Gastrocnemius medialis (tissue), 4 donors: ENCODE results near the gene ERAP2. TPM values are rescaled to one million over a fixed set of nuclear protein-coding genes. Genes with fewer than 3 reads are reported as not detected.
A peak's percentile ranks its signal among the peaks of the same experiment; 100 is the strongest.

ENCODE experiments used
- ATAC-seq, 2 donors: fragments of 150-250 bp; one replicate each; pipeline ENCODE4 v1.9.1; 2016
- DNase-seq, 2 donors: peaks; one replicate each; pipeline ENCODE4 v3.0.0-alpha.2; 2019
- H3K27ac ChIP-seq, 4 donors: fragments of 200-600 bp; sonication (generic); 1 replicate in 1 of 4; 2 replicates in 3 of 4; pipeline ENCODE4 v1.5.1; 2016 to 2018; ENCODE audit warnings: mild to moderate bottlenecking in 2 of 4, moderate library complexity in 1 of 4
- H3K27me3 ChIP-seq, 3 donors: fragments of 200-600 bp; sonication (generic) in 2 of 3; 1 replicate in 1 of 3; 2 replicates in 2 of 3; pipeline versions ENCODE4 v1.5.1 to v1.6.0; 2016 to 2019; ENCODE audit warnings: mild to moderate bottlenecking in 1 of 3, moderate library complexity in 1 of 3
- H3K36me3 ChIP-seq, 2 donors: fragments of 200-600 bp; sonication (generic) in 1 of 2; one replicate each; pipeline ENCODE4 v1.5.1; 2017 to 2018
- H3K4me1 ChIP-seq, 2 donors: fragments of 200-600 bp; sonication (generic) in 1 of 2; one replicate each; pipeline ENCODE4 v1.5.1; 2016 to 2017; ENCODE audit warnings: mild to moderate bottlenecking in 2 of 2
- H3K4me3 ChIP-seq, 4 donors: fragments of 200-600 bp; sonication (generic) in 3 of 4; 1 replicate in 1 of 4; 2 replicates in 3 of 4; pipeline ENCODE4 v1.5.1; 2016 to 2019; ENCODE audit warnings: mild to moderate bottlenecking in 2 of 4
- H3K9me3 ChIP-seq, 3 donors: fragments of 200-600 bp; sonication (generic) in 2 of 3; 1 replicate in 1 of 3; 2 replicates in 2 of 3; pipeline ENCODE4 v1.5.1; 2016 to 2019
- POLR2A ChIP-seq, 2 donors: fragments of 450-650 bp; IDR thresholded peaks; one replicate each; pipeline ENCODE4 v1.6.1; 2017; ENCODE audit warnings: antibody characterized with exemption in 2 of 2, mild to moderate bottlenecking in 2 of 2, moderate library complexity in 2 of 2
- in situ Hi-C, 4 donors: fragments of 200-750 bp; cut with MboI; loops; one replicate each; pipeline versions ENCODE4 v1.15.0 to v1.8.0; 2017; ENCODE audit warnings: low sequenced_read_pairs in 4 of 4
- intact Hi-C: fragments of 100-400 bp; cut with DNase I; formaldehyde crosslinking; loops from one replicate; pipeline ENCODE4 v1.15.1; 2023; ENCODE audit warnings: low total_unique reads
- total RNA-seq, 4 donors: library from RNA; depleted of rRNA; stranded (reverse); fragments of >200 nt; gene quantifications; one replicate each; pipeline versions ENCODE4 v1.1.0 to v1.2.3, GENCODE V29; 2016
- TF ChIP-seq, protein P1 (sequence below), 5 experiments: fragments of 450-650 bp in 3 of 5; fragments of 200-600 bp in 2 of 5; sonication (generic) in 2 of 5; IDR thresholded peaks in 4 of 5; conservative IDR thresholded peaks in 1 of 5; 1 replicate in 4 of 5; 2 replicates in 1 of 5; pipeline ENCODE4 v1.5.1; 2016 to 2019; ENCODE audit warnings: antibody characterized with exemption in 5 of 5, mild to moderate bottlenecking in 3 of 5, moderate library complexity in 3 of 5

Gene ERAP2
- total RNA-seq, 4 donors from 2014 or later, result 1.1 to 8.5 (median 2.9) TPM

DNA sequence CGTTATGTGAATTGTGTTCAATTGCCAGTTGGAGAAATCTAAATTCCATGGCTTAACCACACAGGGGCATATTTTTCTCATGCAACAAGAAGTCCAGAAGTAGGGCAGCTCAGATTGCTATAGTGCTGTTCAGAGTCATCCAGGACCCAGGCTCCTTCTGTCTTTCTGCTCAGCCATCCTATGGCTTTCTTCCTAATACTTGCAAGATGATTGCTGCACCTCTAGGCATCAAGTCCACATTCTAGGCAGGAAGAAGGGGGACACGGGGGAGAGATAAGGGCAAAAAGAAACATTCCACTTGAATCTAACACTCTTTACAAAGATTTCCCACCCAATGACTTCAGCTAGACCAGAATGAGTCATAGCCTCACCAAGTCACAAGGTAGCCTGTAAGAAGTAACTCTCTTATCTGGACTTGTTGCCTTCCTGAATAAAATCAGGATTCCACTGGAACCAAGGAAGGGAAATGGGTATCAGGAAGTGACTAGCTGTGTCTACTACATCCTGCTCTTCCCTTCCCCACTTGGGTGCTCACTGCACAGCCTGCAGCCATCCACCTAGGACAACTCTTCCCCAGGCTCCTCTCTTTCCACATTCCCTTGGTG is 5.3 kb downstream of the ERAP2 start:
- H3K4me3 ChIP-seq, result no peak overlapping the region
- TF ChIP-seq POLR2A (IDR thresholded peaks at IDR 0.05), result no peak
- TF ChIP-seq, protein P1, sequence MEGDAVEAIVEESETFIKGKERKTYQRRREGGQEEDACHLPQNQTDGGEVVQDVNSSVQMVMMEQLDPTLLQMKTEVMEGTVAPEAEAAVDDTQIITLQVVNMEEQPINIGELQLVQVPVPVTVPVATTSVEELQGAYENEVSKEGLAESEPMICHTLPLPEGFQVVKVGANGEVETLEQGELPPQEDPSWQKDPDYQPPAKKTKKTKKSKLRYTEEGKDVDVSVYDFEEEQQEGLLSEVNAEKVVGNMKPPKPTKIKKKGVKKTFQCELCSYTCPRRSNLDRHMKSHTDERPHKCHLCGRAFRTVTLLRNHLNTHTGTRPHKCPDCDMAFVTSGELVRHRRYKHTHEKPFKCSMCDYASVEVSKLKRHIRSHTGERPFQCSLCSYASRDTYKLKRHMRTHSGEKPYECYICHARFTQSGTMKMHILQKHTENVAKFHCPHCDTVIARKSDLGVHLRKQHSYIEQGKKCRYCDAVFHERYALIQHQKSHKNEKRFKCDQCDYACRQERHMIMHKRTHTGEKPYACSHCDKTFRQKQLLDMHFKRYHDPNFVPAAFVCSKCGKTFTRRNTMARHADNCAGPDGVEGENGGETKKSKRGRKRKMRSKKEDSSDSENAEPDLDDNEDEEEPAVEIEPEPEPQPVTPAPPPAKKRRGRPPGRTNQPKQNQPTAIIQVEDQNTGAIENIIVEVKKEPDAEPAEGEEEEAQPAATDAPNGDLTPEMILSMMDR (IDR thresholded peaks at IDR 0.05 in 4 of 5, conservative IDR thresholded peaks at IDR 0.05 in 1 of 5), result no peak
- no peak for ATAC-seq
- intact Hi-C loops (no loop called here), in situ Hi-C loops (no loop called here)
- no peaks in the 10 kb centered on the region for H3K36me3 ChIP-seq
- no peaks in the 10 kb centered on the region for H3K27me3 ChIP-seq
- DNase-seq, result no peak
- H3K9me3 ChIP-seq, result no peaks in the 10 kb centered on the region
- peaks cover 22 to 24% of the 10 kb centered on the region in 2 donors for H3K4me1 ChIP-seq
- no peak overlapping the region for H3K27ac ChIP-seq

DNA sequence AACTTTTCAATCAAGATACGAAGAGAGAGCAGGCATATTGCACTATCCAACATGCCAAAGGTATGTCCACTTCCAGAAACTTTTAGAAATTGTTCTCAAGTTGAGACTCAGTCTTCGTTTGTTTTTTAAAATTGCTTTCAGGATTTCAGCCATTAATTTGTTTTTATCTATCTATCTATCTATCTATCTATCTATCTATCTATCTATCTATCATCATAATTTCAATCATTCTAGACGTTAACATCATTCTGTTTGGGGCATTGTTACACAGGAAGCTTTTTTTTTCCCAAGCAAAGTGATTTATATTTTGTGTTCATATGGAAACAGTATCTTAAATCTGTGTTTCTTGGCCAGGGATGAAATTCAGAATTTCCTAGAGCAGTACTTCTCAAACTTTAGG is 7.6 kb downstream of the ERAP2 start:
- ATAC-seq, result no peak
- Histone ChIP-seq H3K27me3 (no peaks in the 10 kb centered on the region), H3K36me3 (no peaks in the 10 kb centered on the region), H3K4me1 (peaks cover 13 to 15% of the 10 kb centered on the region in 2 donors), H3K4me3 (no peak overlapping the region), H3K9me3 (no peaks in the 10 kb centered on the region), H3K27ac (no peak overlapping the region)
- DNase-seq, result no peak
- TF ChIP-seq, protein P1 (IDR thresholded peaks at IDR 0.05 in 4 of 5, conservative IDR thresholded peaks at IDR 0.05 in 1 of 5), result no peak
- TF ChIP-seq POLR2A (IDR thresholded peaks at IDR 0.05), result no peak
- in situ Hi-C loops, result no loop called here
- intact Hi-C loops, result loop anchor here (2.0 kb wide), 1 partner anchor 51 kb away; no protein-coding TSS in a partner anchor

DNA sequence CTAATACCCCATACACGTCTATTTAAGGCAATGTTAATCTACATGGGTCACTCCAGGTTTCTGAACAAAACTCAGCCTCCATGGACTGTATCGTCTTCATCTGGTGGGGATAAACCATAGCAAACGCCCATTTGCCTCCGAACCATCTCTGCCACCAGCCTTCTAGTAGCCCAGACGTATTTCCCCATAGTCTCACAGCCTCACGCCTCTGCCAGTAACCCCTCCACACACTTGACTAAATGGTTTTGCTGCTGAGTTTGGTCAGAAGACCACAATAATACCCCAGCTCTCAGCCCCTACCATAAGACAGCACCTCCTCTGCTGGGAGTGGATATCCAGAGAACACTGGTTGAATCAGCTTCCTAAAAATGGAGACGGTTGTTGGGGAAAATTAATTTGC is 8.7 kb downstream of the ERAP2 start:
- intact Hi-C loops (loop anchor here (2.0 kb wide), 1 partner anchor 50 kb away; no protein-coding TSS in a partner anchor), in situ Hi-C loops (no loop called here)
- Histone ChIP-seq H3K36me3 (no peaks in the 10 kb centered on the region), H3K27me3 (no peaks in the 10 kb centered on the region), H3K4me1 (peaks cover 13 to 15% of the 10 kb centered on the region in 2 donors), H3K27ac (peak overlapping the region; percentile 72 to 76 (median 74)), H3K9me3 (no peaks in the 10 kb centered on the region), H3K4me3 (no peak overlapping the region)
- no peak for DNase-seq
- TF ChIP-seq, protein P1 (IDR thresholded peaks at IDR 0.05 in 4 of 5, conservative IDR thresholded peaks at IDR 0.05 in 1 of 5), result no peak
- TF ChIP-seq POLR2A (IDR thresholded peaks at IDR 0.05), result no peak
- ATAC-seq, result peak in 1 of 2 donors; percentile 25

DNA sequence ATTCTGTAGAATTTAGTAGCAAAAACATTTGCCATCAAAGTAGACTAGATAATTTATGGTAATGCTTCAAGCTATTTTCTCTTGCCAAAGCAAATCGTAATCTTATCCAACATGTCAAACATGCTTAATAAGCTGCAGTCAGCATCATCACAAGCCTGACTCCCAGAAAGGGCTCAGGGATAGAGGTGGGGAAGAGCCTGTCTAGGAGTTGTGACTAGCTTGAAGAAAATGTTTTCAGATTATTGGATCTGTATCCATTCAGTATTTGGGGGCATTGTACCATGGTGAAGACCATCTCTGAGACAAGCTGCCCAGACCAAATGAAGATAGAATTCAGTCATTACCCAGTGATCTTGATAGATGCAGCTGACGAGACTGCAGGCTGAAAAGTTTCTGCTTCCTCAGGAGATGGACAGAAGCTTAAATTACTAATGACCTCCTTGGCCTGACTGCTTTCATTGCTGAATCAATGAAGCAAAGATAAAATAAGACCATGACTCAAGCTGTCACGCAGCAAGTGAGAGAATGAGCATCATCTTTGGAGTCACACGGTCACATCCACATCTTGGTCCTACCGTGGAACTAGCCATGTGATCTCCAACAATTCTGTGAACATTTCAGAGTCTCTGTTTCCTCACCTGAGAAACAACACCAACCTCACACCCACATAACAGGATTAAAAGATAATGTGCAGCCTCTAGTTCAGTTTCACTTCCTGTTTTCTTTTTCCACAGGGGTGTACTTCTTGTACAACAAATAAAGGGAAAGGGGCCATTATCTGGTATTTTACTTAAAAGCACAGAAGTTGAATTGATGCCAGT is 9.4 kb downstream of the ERAP2 start:
- TF ChIP-seq POLR2A (IDR thresholded peaks at IDR 0.05), result no peak
- TF ChIP-seq, protein P1 (IDR thresholded peaks at IDR 0.05 in 4 of 5, conservative IDR thresholded peaks at IDR 0.05 in 1 of 5), result no peak
- ATAC-seq, result peak; percentile 99
- H3K4me3 ChIP-seq, result no peak overlapping the region
- peak overlapping the region; percentile 72 to 76 (median 74) for H3K27ac ChIP-seq
- no peaks in the 10 kb centered on the region for H3K36me3 ChIP-seq
- in situ Hi-C loops, result no loop called here
- DNase-seq, result peak; percentile 69 to 70
- no peaks in the 10 kb centered on the region for H3K9me3 ChIP-seq
- H3K4me1 ChIP-seq, result peaks cover 13 to 15% of the 10 kb centered on the region in 2 donors
- no peaks in the 10 kb centered on the region for H3K27me3 ChIP-seq
- intact Hi-C loops, result loop anchor here (2.0 kb wide), 1 partner anchor 49 kb away; no protein-coding TSS in a partner anchor
